Prostate gland (tissue), 2 donors: ENCODE data around the gene FUZ.

Experiments
- CTCF ChIP-seq, 4 experiments: fragments of 200-600 bp in 2 of 4; fragments of 450-650 bp in 2 of 4; sonication (generic) in 2 of 4; IDR thresholded peaks; 1 replicate in 3 of 4; 2 replicates in 1 of 4; pipeline ENCODE4 v1.5.1; 2016 to 2019; ENCODE audit warnings: antibody characterized with exemption in 4 of 4, mild to moderate bottlenecking in 2 of 4, moderate library complexity in 2 of 4
- POLR2A ChIP-seq: fragments of 450-650 bp; IDR thresholded peaks from one replicate; pipeline ENCODE4 v1.6.1; 2016; ENCODE audit warnings: antibody characterized with exemption, mild to moderate bottlenecking
- POLR2AphosphoS5 ChIP-seq: sonication (generic); formaldehyde crosslinking; IDR thresholded peaks from one replicate; pipeline ENCODE4 v1.6.1; 2017; ENCODE audit warnings: antibody characterized with exemption

GRCh38 chr19:49829721-49830120 lies 16.6 kb upstream of the FUZ start:
- TF ChIP-seq POLR2AphosphoS5, result no peak
- no peak for TF ChIP-seq CTCF (IDR thresholded peaks at IDR 0.05)
- no peak for TF ChIP-seq POLR2A
